Keratinocyte (primary cell): ENCODE data around the gene THUMPD3. TPM values are rescaled to one million over a fixed set of nuclear protein-coding genes. Genes with fewer than 3 reads are reported as not detected.

Experiments used
- DNase-seq: peaks from one replicate; pipeline ENCODE4 v3.0.0-alpha.2; 2011; ENCODE audit warnings: low read depth, missing footprints, low spot score
- FAIRE-seq: peaks from 2 replicates; lab custom pipeline; 2011; peaks lifted over from hg19 to GRCh38; lab: Jason Lieb, UNC
- H2AFZ ChIP-seq: 2 replicates; pipeline ENCODE4 v1.6.0; 2012; ENCODE audit warnings: low read length, control low read depth, inconsistent platforms; ENCODE audit not compliant: control insufficient read depth
- H3K27ac ChIP-seq: 2 replicates; pipeline ENCODE4 v1.5.1; 2011; ENCODE audit warnings: low read length; ENCODE audit not compliant: control insufficient read depth, insufficient read depth
- H3K27me3 ChIP-seq: 3 replicates; pipeline ENCODE4 v1.6.0; 2011; ENCODE audit warnings: low read length; ENCODE audit not compliant: control insufficient read depth, insufficient read depth; ENCODE audit errors: extremely low read depth
- H3K36me3 ChIP-seq, 2 experiments: 2 replicates in 1 of 2; 3 replicates in 1 of 2; pipeline ENCODE4 v1.5.1; 2011; ENCODE audit warnings: low read length in 2 of 2, mild to moderate bottlenecking in 1 of 2; ENCODE audit not compliant: control insufficient read depth in 2 of 2, insufficient read depth in 2 of 2; ENCODE audit errors: extremely low read depth in 1 of 2
- H3K4me1 ChIP-seq: 3 replicates; pipeline ENCODE4 v1.5.1; 2011; ENCODE audit warnings: low read length; ENCODE audit not compliant: control insufficient read depth, insufficient read depth; ENCODE audit errors: extremely low read depth
- H3K4me2 ChIP-seq: 3 replicates; pipeline ENCODE4 v1.6.0; 2011; ENCODE audit warnings: low read depth, low read length; ENCODE audit not compliant: control insufficient read depth, insufficient read depth; ENCODE audit errors: extremely low read depth
- H3K4me3 ChIP-seq, 3 experiments: fragments of 200-600 bp in 1 of 3; sonication (generic) in 1 of 3; 2 replicates in 2 of 3; 3 replicates in 1 of 3; pipeline ENCODE4 v1.5.1; 2011 to 2016; ENCODE audit warnings: low read length in 3 of 3, mild to moderate bottlenecking in 3 of 3, control low read depth in 2 of 3, inconsistent platforms in 1 of 3, low read depth in 1 of 3, mixed read lengths in 1 of 3, mixed run types in 1 of 3, moderate library complexity in 1 of 3; ENCODE audit not compliant: control insufficient read depth in 2 of 3, insufficient read depth in 2 of 3; ENCODE audit errors: extremely low read depth in 1 of 3
- H3K79me2 ChIP-seq: 2 replicates; pipeline ENCODE4 v1.6.0; 2012; ENCODE audit warnings: low read length; ENCODE audit not compliant: control insufficient read depth, insufficient read depth
- H3K9ac ChIP-seq: 3 replicates; pipeline ENCODE4 v1.6.0; 2011; ENCODE audit warnings: low read length; ENCODE audit not compliant: control insufficient read depth, insufficient read depth; ENCODE audit errors: extremely low read depth
- H3K9me1 ChIP-seq: 3 replicates; pipeline ENCODE4 v1.6.0; 2011; ENCODE audit warnings: low read length; ENCODE audit not compliant: control insufficient read depth, insufficient read depth; ENCODE audit errors: extremely low read depth
- H3K9me3 ChIP-seq: 2 replicates; pipeline ENCODE4 v1.5.1; 2012; ENCODE audit warnings: low read depth, low read length; ENCODE audit not compliant: control insufficient read depth
- H4K20me1 ChIP-seq: 3 replicates; pipeline ENCODE4 v1.6.0; 2011; ENCODE audit warnings: low read length; ENCODE audit not compliant: control insufficient read depth, insufficient read depth; ENCODE audit errors: extremely low read depth
- EZH2 ChIP-seq: IDR thresholded peaks from one replicate; pipeline ENCODE4 v1.6.1; 2012; ENCODE audit warnings: inconsistent platforms, mild to moderate bottlenecking, low read length, moderate library complexity
- dilution Hi-C: fragments of 300-500 bp; cut with MboI; formaldehyde crosslinking; loops from one replicate; pipeline ENCODE4 v1.7.0; 2020; ENCODE audit warnings: low sequenced_read_pairs; ENCODE audit not compliant: extremely low pct_ligation_motif_present
- polyA plus RNA-seq, 5 experiments: library from polyadenylated mRNA; depleted of rRNA in 3 of 5; stranded (reverse) in 3 of 5; stranded (forward) in 1 of 5; unstranded in 1 of 5; fragments of >200 nt; gene quantifications; 1 replicate in 1 of 5; 2 replicates in 3 of 5; 3 replicates in 1 of 5; pipeline versions ENCODE4 v1.2.1 to v1.2.3, GENCODE V29; 2011 to 2012; ENCODE audit warnings: missing spikeins in 2 of 5, low read depth in 1 of 5, low replicate concordance in 1 of 5
- TF ChIP-seq, protein P1 (sequence below), 3 experiments: IDR thresholded peaks in 1 of 3; conservative IDR thresholded peaks in 1 of 3; optimal IDR thresholded peaks in 1 of 3; 2 replicates in 2 of 3; 3 replicates in 1 of 3; pipeline versions ENCODE3 to v1.5.1; 2011; ENCODE audit warnings: low read length in 3 of 3, mild to moderate bottlenecking in 3 of 3, moderate library complexity in 2 of 3, control low read depth in 1 of 3, inconsistent platforms in 1 of 3; ENCODE audit not compliant: insufficient read depth in 2 of 3; ENCODE audit errors: extremely low read depth in 1 of 3

Gene THUMPD3
- polyA plus RNA-seq, 1 donor (not counting 4 experiments of a cell fraction or from before 2014, with no cell fraction given): 59.8 TPM

DNA sequence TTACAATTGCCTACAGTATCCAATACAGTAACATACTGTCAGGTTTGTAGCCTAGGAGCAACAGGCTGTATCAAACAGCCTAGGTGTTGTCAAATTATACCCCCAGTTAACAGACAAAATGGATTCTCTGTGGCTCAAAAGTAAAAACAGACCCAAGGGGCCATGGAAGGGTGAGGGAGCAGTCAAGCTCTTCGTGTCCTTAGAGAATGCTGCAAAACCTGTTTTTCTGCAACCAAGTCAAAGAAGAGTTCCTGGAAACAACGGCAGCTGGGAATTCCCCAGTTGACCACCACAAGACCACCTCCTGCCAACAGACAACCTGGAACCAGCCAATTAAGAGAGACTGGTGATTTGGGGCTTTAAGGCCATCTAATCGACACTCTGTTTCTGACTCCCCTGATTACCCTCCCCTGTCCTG lies 11.1 kb upstream of the THUMPD3 start:
- Histone ChIP-seq H3K4me2 (peak overlapping the region; percentile 43), H3K27ac (peak overlapping the region; percentile 19), H3K79me2 (no peaks in the 10 kb centered on the region), H3K4me3 (no peak overlapping the region), H3K4me1 (peaks cover 25% of the 10 kb centered on the region), H4K20me1 (no peaks in the 10 kb centered on the region), H3K27me3 (no peaks in the 10 kb centered on the region), H3K36me3 (no peaks in the 10 kb centered on the region), H3K9ac (no peak overlapping the region), H3K9me3 (no peaks in the 10 kb centered on the region), H2AFZ (peak overlapping the region; percentile 6), H3K9me1 (no peaks in the 10 kb centered on the region)
- DNase-seq (no peak), FAIRE-seq (no peak)
- TF ChIP-seq EZH2: no peak
- TF ChIP-seq, protein P1, sequence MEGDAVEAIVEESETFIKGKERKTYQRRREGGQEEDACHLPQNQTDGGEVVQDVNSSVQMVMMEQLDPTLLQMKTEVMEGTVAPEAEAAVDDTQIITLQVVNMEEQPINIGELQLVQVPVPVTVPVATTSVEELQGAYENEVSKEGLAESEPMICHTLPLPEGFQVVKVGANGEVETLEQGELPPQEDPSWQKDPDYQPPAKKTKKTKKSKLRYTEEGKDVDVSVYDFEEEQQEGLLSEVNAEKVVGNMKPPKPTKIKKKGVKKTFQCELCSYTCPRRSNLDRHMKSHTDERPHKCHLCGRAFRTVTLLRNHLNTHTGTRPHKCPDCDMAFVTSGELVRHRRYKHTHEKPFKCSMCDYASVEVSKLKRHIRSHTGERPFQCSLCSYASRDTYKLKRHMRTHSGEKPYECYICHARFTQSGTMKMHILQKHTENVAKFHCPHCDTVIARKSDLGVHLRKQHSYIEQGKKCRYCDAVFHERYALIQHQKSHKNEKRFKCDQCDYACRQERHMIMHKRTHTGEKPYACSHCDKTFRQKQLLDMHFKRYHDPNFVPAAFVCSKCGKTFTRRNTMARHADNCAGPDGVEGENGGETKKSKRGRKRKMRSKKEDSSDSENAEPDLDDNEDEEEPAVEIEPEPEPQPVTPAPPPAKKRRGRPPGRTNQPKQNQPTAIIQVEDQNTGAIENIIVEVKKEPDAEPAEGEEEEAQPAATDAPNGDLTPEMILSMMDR (optimal IDR thresholded peaks at IDR 0.05 in 1 of 3, IDR thresholded peaks at IDR 0.05 in 1 of 3, conservative IDR thresholded peaks at IDR 0.05 in 1 of 3; ENCODE audit: extremely low read depth in 1 of 3, insufficient read depth in 2 of 3, low read length in 3 of 3): no peak
- dilution Hi-C loops: no loop called here

DNA sequence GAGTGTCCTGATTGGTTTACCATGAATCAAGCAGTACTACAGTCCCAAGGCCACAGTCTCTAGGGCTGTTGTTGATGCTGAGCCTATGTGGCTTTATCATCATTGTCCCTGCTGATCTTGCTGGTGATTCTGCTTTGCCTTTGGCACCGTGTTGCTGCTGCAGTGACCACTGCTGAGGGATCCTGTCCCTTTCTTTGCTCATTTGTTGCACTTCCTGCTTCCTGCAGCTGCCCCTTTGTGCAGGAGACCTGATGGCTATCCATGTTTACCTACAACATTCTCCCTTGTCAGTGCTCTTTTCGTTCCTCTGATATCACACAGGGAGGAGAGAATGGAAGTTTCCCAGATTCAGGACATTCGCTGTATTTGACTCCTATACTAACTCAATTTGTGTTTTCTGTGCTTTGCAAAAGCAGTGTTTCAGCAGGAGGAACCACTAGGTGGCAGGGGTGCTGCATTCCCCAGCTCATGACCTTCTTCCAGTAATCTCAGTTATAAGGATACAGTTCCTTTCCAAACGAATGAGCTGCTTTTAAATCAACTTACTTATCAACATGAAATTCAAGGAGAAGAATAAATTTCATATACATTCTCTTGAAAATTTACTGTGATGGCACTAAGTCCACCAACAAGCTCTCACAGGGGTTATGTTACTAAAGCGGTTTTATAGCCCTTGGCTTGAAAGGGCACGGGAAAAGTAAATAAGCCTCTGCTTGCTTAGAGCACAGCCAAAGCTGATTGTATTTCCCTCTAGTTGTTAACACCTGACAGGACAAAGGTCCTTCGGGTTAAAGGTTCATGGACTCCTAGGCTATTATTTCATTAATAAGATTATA lies 9.7 kb upstream of the THUMPD3 start:
- dilution Hi-C loops: no loop called here
- Histone ChIP-seq H3K79me2 (no peaks in the 10 kb centered on the region), H3K4me2 (no peak overlapping the region), H3K9ac (no peak overlapping the region), H3K9me3 (no peaks in the 10 kb centered on the region), H3K4me3 (no peak overlapping the region), H3K27ac (no peak overlapping the region), H4K20me1 (no peaks in the 10 kb centered on the region), H2AFZ (peak overlapping the region; percentile 6), H3K36me3 (no peaks in the 10 kb centered on the region), H3K4me1 (peaks cover 25% of the 10 kb centered on the region), H3K27me3 (no peaks in the 10 kb centered on the region), H3K9me1 (no peaks in the 10 kb centered on the region)
- FAIRE-seq: peak; percentile 41
- TF ChIP-seq, protein P1 (optimal IDR thresholded peaks at IDR 0.05 in 1 of 3, IDR thresholded peaks at IDR 0.05 in 1 of 3, conservative IDR thresholded peaks at IDR 0.05 in 1 of 3; ENCODE audit: extremely low read depth in 1 of 3, insufficient read depth in 2 of 3, low read length in 3 of 3): peak; percentile 82 to 89 (median 89)
- TF ChIP-seq EZH2: no peak
- DNase-seq: no peak
